ENCODE measurements around the gene SLC23A1. TPM values are rescaled to one million over a fixed set of nuclear protein-coding genes. Genes with fewer than 3 reads are reported as not detected.
A peak's percentile ranks its signal among the peaks of the same experiment; 100 is the strongest.

SLC23A1 gene
- total and polyA plus RNA-seq, 2 of the 13 experiments (the other 11 are each of a cell fraction or from before 2014, with no cell fraction given) = 6.0 to 6.6 TPM

DNA sequence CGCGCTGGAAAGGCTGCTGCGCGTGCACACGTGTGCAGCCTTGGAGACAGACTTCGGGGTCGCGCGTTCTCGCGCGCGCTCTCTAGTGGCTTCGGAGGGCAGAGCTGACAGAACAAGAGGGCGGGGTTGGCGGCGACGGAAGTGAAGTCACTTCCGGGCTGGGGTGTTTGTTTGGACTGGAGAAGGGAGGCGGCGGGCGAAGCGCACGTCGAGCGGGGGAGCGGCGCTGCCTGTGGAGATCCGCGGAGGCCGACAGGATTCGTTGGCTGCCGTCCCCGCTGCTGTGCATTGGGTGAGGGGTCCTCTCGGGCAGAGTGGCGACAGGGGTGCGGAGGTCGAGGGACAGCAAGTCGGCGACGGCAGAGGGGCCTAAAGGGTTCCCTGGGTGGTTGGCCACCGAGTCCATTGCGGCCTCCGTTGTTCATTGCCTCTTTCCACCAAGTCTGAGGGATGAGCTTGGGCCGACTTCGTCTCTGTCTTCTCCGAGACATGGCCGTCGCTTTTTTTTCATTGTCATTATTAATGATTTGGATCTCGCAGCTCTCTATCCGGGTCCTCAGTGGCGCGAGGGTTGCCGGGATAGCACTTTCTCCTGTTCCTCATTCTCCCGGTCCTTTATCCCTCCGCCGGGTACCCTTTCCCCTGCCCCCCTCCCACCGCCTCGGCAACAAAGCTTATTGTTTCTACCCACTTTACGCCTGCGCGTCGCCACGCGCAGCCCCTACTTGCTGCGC, 41.2 kb downstream of the SLC23A1 start, which contains the start of gene PAIP2 (continued):
- peak; percentile 39; the same call in 1 of the 2 replicates for TF ChIP-seq ZNF788 (CRISPR knock-in tag; IDR thresholded peaks at IDR 0.05; ENCODE audit: borderline replicate concordance)
- no peak; the same call in 1 of the 2 replicates for TF ChIP-seq BCL6 (CRISPR knock-in tag; IDR thresholded peaks at IDR 0.05)
- peak; percentile 47; the same call in 1 of the 2 replicates for TF ChIP-seq ELF3 (CRISPR knock-in tag; IDR thresholded peaks at IDR 0.05)
- peak; percentile 36 for TF ChIP-seq TAF15 (IDR thresholded peaks at IDR 0.05; ENCODE audit: low read depth, low read length, poor library complexity, severe bottlenecking)
- peak; percentile 94 for TF ChIP-seq ZNF777 (CRISPR knock-in tag; IDR thresholded peaks at IDR 0.05)
- no peak for TF ChIP-seq ZNF652 (CRISPR knock-in tag; IDR thresholded peaks at IDR 0.05; ENCODE audit: borderline replicate concordance, low read depth)
- TF ChIP-seq, protein P1, sequence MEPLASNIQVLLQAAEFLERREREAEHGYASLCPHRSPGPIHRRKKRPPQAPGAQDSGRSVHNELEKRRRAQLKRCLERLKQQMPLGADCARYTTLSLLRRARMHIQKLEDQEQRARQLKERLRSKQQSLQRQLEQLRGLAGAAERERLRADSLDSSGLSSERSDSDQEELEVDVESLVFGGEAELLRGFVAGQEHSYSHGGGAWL (CRISPR knock-in tag; IDR thresholded peaks at IDR 0.05) = peak; percentile 79
- peak; percentile 79; the same call in 1 of the 2 replicates for TF ChIP-seq FIP1L1 (IDR thresholded peaks at IDR 0.05; ENCODE audit: borderline replicate concordance, insufficient read depth, low read depth, low read length)
- TF ChIP-seq, protein P2, sequence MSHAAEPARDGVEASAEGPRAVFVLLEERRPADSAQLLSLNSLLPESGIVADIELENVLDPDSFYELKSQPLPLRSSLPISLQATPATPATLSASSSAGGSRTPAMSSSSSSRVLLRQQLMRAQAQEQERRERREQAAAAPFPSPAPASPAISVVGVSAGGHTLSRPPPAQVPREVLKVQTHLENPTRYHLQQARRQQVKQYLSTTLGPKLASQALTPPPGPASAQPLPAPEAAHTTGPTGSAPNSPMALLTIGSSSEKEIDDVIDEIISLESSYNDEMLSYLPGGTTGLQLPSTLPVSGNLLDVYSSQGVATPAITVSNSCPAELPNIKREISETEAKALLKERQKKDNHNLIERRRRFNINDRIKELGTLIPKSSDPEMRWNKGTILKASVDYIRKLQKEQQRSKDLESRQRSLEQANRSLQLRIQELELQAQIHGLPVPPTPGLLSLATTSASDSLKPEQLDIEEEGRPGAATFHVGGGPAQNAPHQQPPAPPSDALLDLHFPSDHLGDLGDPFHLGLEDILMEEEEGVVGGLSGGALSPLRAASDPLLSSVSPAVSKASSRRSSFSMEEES (CRISPR knock-in tag; IDR thresholded peaks at IDR 0.05) = no peak
- TF ChIP-seq ZNF577 (CRISPR knock-in tag; IDR thresholded peaks at IDR 0.05; ENCODE audit: borderline replicate concordance, low read depth) = no peak; the same call in 1 of the 2 replicates
- no peak for TF ChIP-seq MTF2 (CRISPR knock-in tag; IDR thresholded peaks at IDR 0.05; ENCODE audit: borderline replicate concordance)
- TF ChIP-seq RFXANK (CRISPR knock-in tag; IDR thresholded peaks at IDR 0.05) = no peak
- TF ChIP-seq, protein P3, sequence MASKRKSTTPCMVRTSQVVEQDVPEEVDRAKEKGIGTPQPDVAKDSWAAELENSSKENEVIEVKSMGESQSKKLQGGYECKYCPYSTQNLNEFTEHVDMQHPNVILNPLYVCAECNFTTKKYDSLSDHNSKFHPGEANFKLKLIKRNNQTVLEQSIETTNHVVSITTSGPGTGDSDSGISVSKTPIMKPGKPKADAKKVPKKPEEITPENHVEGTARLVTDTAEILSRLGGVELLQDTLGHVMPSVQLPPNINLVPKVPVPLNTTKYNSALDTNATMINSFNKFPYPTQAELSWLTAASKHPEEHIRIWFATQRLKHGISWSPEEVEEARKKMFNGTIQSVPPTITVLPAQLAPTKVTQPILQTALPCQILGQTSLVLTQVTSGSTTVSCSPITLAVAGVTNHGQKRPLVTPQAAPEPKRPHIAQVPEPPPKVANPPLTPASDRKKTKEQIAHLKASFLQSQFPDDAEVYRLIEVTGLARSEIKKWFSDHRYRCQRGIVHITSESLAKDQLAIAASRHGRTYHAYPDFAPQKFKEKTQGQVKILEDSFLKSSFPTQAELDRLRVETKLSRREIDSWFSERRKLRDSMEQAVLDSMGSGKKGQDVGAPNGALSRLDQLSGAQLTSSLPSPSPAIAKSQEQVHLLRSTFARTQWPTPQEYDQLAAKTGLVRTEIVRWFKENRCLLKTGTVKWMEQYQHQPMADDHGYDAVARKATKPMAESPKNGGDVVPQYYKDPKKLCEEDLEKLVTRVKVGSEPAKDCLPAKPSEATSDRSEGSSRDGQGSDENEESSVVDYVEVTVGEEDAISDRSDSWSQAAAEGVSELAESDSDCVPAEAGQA (IDR thresholded peaks at IDR 0.05; ENCODE audit: low read depth) = peak; percentile 78
- TF ChIP-seq, protein P3 (CRISPR knock-in tag; IDR thresholded peaks at IDR 0.05; ENCODE audit: borderline replicate concordance) = no peak

All from HepG2 (cell line).